Measurements from ENCODE around the gene CCNH. TPM values are rescaled to one million over a fixed set of nuclear protein-coding genes. Genes with fewer than 3 reads are reported as not detected.

CCNH gene
- total and polyA plus RNA-seq, 2 experiments from 2014 or later = 74.4 to 80.2 TPM

GRCh38 chr5:87437724-87438123 lies 25.0 kb upstream of the CCNH start:
- H3K27ac ChIP-seq (ENCODE audit: low read depth) = no peak overlapping the region
- H3K4me3 Mint-ChIP-seq = no peak overlapping the region
- H3K36me3 ChIP-seq (ENCODE audit: insufficient read depth) = no peaks in the 10 kb centered on the region
- no peaks in the 10 kb centered on the region for H3K4me1 Mint-ChIP-seq
- peaks cover 3% of the 10 kb centered on the region; the same call in 1 of the 3 replicates for H3K9me3 Mint-ChIP-seq
- H3K27me3 Mint-ChIP-seq (ENCODE audit: insufficient read depth, low read depth, poor library complexity) = peaks cover 3% of the 10 kb centered on the region
- DNase-seq (ENCODE audit: low spot score) (no peak), ATAC-seq (no peak)
- H3K4me3 ChIP-seq = no peak overlapping the region
- no peaks in the 10 kb centered on the region for H3F3A ChIP-seq (replicated peaks; ENCODE audit: low read depth)
- H3K4me1 ChIP-seq (ENCODE audit: insufficient read depth) = no peaks in the 10 kb centered on the region
- TF ChIP-seq POLR2AphosphoS5 (IDR thresholded peaks at IDR 0.05; ENCODE audit: low read depth) (no peak), ZNF462 (CRISPR knock-in tag; IDR thresholded peaks at IDR 0.05) (no peak), CREB1 (CRISPR knock-in tag; IDR thresholded peaks at IDR 0.05; ENCODE audit: low read depth) (no peak), STAT1 (IDR thresholded peaks at IDR 0.05; ENCODE audit: unreplicated experiment) (no peak), NANOG (IDR thresholded peaks at IDR 0.05; ENCODE audit: borderline replicate concordance) (no peak), EZH2 (IDR thresholded peaks at IDR 0.05; ENCODE audit: low read depth, unreplicated experiment) (no peak), ZNF331 (CRISPR knock-in tag; IDR thresholded peaks at IDR 0.05; ENCODE audit: low read depth) (no peak), EZH2phosphoT487 (IDR thresholded peaks at IDR 0.05; ENCODE audit: unreplicated experiment) (no peak), ZNF114 (CRISPR knock-in tag; IDR thresholded peaks at IDR 0.05) (no peak)
- TF ChIP-seq, protein P1, sequence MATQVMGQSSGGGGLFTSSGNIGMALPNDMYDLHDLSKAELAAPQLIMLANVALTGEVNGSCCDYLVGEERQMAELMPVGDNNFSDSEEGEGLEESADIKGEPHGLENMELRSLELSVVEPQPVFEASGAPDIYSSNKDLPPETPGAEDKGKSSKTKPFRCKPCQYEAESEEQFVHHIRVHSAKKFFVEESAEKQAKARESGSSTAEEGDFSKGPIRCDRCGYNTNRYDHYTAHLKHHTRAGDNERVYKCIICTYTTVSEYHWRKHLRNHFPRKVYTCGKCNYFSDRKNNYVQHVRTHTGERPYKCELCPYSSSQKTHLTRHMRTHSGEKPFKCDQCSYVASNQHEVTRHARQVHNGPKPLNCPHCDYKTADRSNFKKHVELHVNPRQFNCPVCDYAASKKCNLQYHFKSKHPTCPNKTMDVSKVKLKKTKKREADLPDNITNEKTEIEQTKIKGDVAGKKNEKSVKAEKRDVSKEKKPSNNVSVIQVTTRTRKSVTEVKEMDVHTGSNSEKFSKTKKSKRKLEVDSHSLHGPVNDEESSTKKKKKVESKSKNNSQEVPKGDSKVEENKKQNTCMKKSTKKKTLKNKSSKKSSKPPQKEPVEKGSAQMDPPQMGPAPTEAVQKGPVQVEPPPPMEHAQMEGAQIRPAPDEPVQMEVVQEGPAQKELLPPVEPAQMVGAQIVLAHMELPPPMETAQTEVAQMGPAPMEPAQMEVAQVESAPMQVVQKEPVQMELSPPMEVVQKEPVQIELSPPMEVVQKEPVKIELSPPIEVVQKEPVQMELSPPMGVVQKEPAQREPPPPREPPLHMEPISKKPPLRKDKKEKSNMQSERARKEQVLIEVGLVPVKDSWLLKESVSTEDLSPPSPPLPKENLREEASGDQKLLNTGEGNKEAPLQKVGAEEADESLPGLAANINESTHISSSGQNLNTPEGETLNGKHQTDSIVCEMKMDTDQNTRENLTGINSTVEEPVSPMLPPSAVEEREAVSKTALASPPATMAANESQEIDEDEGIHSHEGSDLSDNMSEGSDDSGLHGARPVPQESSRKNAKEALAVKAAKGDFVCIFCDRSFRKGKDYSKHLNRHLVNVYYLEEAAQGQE (IDR thresholded peaks at IDR 0.05; ENCODE audit: unreplicated experiment) = no peak
- TF ChIP-seq, protein P2, sequence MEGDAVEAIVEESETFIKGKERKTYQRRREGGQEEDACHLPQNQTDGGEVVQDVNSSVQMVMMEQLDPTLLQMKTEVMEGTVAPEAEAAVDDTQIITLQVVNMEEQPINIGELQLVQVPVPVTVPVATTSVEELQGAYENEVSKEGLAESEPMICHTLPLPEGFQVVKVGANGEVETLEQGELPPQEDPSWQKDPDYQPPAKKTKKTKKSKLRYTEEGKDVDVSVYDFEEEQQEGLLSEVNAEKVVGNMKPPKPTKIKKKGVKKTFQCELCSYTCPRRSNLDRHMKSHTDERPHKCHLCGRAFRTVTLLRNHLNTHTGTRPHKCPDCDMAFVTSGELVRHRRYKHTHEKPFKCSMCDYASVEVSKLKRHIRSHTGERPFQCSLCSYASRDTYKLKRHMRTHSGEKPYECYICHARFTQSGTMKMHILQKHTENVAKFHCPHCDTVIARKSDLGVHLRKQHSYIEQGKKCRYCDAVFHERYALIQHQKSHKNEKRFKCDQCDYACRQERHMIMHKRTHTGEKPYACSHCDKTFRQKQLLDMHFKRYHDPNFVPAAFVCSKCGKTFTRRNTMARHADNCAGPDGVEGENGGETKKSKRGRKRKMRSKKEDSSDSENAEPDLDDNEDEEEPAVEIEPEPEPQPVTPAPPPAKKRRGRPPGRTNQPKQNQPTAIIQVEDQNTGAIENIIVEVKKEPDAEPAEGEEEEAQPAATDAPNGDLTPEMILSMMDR (conservative IDR thresholded peaks at IDR 0.05; ENCODE audit: low read depth in 2 of 2) = no peak
- TF ChIP-seq, protein P3, sequence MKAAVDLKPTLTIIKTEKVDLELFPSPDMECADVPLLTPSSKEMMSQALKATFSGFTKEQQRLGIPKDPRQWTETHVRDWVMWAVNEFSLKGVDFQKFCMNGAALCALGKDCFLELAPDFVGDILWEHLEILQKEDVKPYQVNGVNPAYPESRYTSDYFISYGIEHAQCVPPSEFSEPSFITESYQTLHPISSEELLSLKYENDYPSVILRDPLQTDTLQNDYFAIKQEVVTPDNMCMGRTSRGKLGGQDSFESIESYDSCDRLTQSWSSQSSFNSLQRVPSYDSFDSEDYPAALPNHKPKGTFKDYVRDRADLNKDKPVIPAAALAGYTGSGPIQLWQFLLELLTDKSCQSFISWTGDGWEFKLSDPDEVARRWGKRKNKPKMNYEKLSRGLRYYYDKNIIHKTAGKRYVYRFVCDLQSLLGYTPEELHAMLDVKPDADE (IDR thresholded peaks at IDR 0.05) = no peak
- no peaks in the 10 kb centered on the region for H3K27me3 ChIP-seq (ENCODE audit: insufficient read depth)
- H2AFZ ChIP-seq = no peak overlapping the region
- H3K4me2 ChIP-seq = no peak overlapping the region
- no peaks in the 10 kb centered on the region for H3K9me2 ChIP-seq (ENCODE audit: insufficient read depth)
- H4K20me1 ChIP-seq (replicated peaks; ENCODE audit: insufficient read depth) = no peaks in the 10 kb centered on the region
- no peaks in the 10 kb centered on the region for H3K36me3 Mint-ChIP-seq (ENCODE audit: low read depth)
- H3K27ac Mint-ChIP-seq = no peak overlapping the region
- H3K79me2 ChIP-seq (replicated peaks; ENCODE audit: insufficient read depth) = no peaks in the 10 kb centered on the region

Data from GM23338 (cell line).